Pulmonary artery endothelial cell (primary cell): ENCODE results near the gene YJEFN3. TPM values are rescaled to one million over a fixed set of nuclear protein-coding genes. Genes with fewer than 3 reads are reported as not detected.

ENCODE experiments used
- DNase-seq: peaks from one replicate; pipeline ENCODE4 v3.0.0-alpha.2; 2011; ENCODE audit warnings: low read depth, low spot score
- total RNA-seq: library from RNA; depleted of rRNA; stranded (reverse); fragments of >200 nt; gene quantifications from 2 replicates; pipeline ENCODE4 v1.2.3, GENCODE V29; 2014

Gene YJEFN3
- total RNA-seq, 1 donor from 2014 or later = 0.13 TPM

- DNase-seq = no peak
Observed at GRCh38 chr19:19517235-19517619, 11.5 kb upstream of the YJEFN3 start.

GRCh38 chr19:19520989-19521388 is 7.7 kb upstream of the YJEFN3 start:
- no peak for DNase-seq

GRCh38 chr19:19523177-19523576 is 5.5 kb upstream of the YJEFN3 start:
- DNase-seq = no peak

- no peak for DNase-seq
Observed at GRCh38 chr19:19524053-19524452, 4.7 kb upstream of the YJEFN3 start.

GRCh38 chr19:19525611-19526380 is 2.9 kb upstream of the YJEFN3 start:
- no peak for DNase-seq

GRCh38 chr19:19526581-19527370 is 1.9 kb upstream of the YJEFN3 start:
- no peak for DNase-seq

GRCh38 chr19:19527371-19527656 is 1.4 kb upstream of the YJEFN3 start:
- no peak for DNase-seq

- DNase-seq = no peak
Observed at GRCh38 chr19:19527674-19528625, 761 bp upstream of the YJEFN3 start.

GRCh38 chr19:19529783-19530422 is 1.2 kb downstream of the YJEFN3 start:
- no peak for DNase-seq

- DNase-seq = no peak
Observed at GRCh38 chr19:19530423-19530804, 1.7 kb downstream of the YJEFN3 start.

- DNase-seq = no peak
Observed at GRCh38 chr19:19530889-19531288, 2.2 kb downstream of the YJEFN3 start.

GRCh38 chr19:19531951-19532805 is 3.5 kb downstream of the YJEFN3 start:
- DNase-seq = no peak

- DNase-seq = no peak
Observed at GRCh38 chr19:19532806-19533701, 4.3 kb downstream of the YJEFN3 start.

- DNase-seq = no peak
Observed at GRCh38 chr19:19533841-19534240, 5.1 kb downstream of the YJEFN3 start.

- no peak for DNase-seq
Observed at GRCh38 chr19:19534556-19535265, 6.0 kb downstream of the YJEFN3 start.

- no peak for DNase-seq
Observed at GRCh38 chr19:19535311-19536191, 6.8 kb downstream of the YJEFN3 start.
